Measurements from ENCODE around the gene FAM83D. TPM values are rescaled to one million over a fixed set of nuclear protein-coding genes. Genes with fewer than 3 reads are reported as not detected.

FAM83D gene
- total and polyA plus RNA-seq, 2 donors from 2014 or later = 0.79 to 1.2 TPM

- H3K4me1 ChIP-seq (ENCODE audit: control insufficient read depth in 2 of 3, insufficient read depth in 2 of 3, low read depth in 1 of 3, low read length in 3 of 3) = peaks cover 0 to 9% (median 0%) of the 10 kb centered on the region in 3 donors
- no peaks in the 10 kb centered on the region for H3K9me3 ChIP-seq (ENCODE audit: control insufficient read depth in 2 of 3, insufficient read depth in 1 of 3, low read length in 3 of 3)
- no peak overlapping the region for H3K4me3 ChIP-seq (ENCODE audit: low read length in 3 of 3)
- FAIRE-seq (no peak), DNase-seq (no peak)
- H3K27ac ChIP-seq (ENCODE audit: low read depth in 2 of 2, low read length in 2 of 2) = no peak overlapping the region
- intact Hi-C loops (cut with DNase I) = loop anchor here (10.0 kb wide), 1 partner anchor 120 kb away; no protein-coding TSS in a partner anchor
- H3K27me3 ChIP-seq (ENCODE audit: control insufficient read depth, insufficient read depth, low read length) = no peaks in the 10 kb centered on the region
- peaks cover 0 to 3% (median 0%) of the 10 kb centered on the region in 3 donors for H3K36me3 ChIP-seq (ENCODE audit: control insufficient read depth in 2 of 3, insufficient read depth in 3 of 3, low read length in 3 of 3)
- H3K9ac ChIP-seq (ENCODE audit: low read length in 3 of 3) = no peak overlapping the region
- TF ChIP-seq CTCF (IDR thresholded peaks at IDR 0.05; ENCODE audit: borderline replicate concordance, extremely low read depth, insufficient read depth) = no peak
Measured at GRCh38 chr20:38924718-38925117, 1.5 kb upstream of the FAM83D start.

GRCh38 chr20:38926934-38927616 lies 858 bp downstream of the FAM83D start:
- intact Hi-C loops (cut with DNase I) = loop anchor here (10.0 kb wide), 1 partner anchor 118 kb away; no protein-coding TSS in a partner anchor
- peaks cover 0 to 11% (median 0%) of the 10 kb centered on the region in 3 donors for H3K4me1 ChIP-seq (ENCODE audit: control insufficient read depth in 2 of 3, insufficient read depth in 2 of 3, low read depth in 1 of 3, low read length in 3 of 3)
- no peaks in the 10 kb centered on the region for H3K36me3 ChIP-seq (ENCODE audit: control insufficient read depth in 2 of 3, insufficient read depth in 3 of 3, low read length in 3 of 3)
- TF ChIP-seq CTCF (IDR thresholded peaks at IDR 0.05; ENCODE audit: borderline replicate concordance, extremely low read depth, insufficient read depth) = no peak
- H3K9ac ChIP-seq (ENCODE audit: low read length in 3 of 3) = no peak overlapping the region
- H3K27me3 ChIP-seq (ENCODE audit: control insufficient read depth, insufficient read depth, low read length) = no peaks in the 10 kb centered on the region
- H3K27ac ChIP-seq (ENCODE audit: low read depth in 2 of 2, low read length in 2 of 2) = no peak overlapping the region
- peak in 2 of 5 donors; percentile 14 to 19 for DNase-seq
- FAIRE-seq = no peak
- no peaks in the 10 kb centered on the region for H3K9me3 ChIP-seq (ENCODE audit: control insufficient read depth in 2 of 3, insufficient read depth in 1 of 3, low read length in 3 of 3)
- peak overlapping the region; percentile 51 to 59 (median 55) for H3K4me3 ChIP-seq (ENCODE audit: low read length in 3 of 3)

GRCh38 chr20:38927902-38928578 lies 1.8 kb downstream of the FAM83D start:
- intact Hi-C loops (cut with DNase I) = loop anchor here (10.0 kb wide), 1 partner anchor 117 kb away; no protein-coding TSS in a partner anchor
- DNase-seq (no peak), FAIRE-seq (no peak)
- Histone ChIP-seq H3K4me1 (ENCODE audit: control insufficient read depth in 2 of 3, insufficient read depth in 2 of 3, low read depth in 1 of 3, low read length in 3 of 3) (peaks cover 0 to 11% (median 0%) of the 10 kb centered on the region in 3 donors), H3K36me3 (ENCODE audit: control insufficient read depth in 2 of 3, insufficient read depth in 3 of 3, low read length in 3 of 3) (no peaks in the 10 kb centered on the region), H3K9ac (ENCODE audit: low read length in 3 of 3) (no peak overlapping the region), H3K27me3 (ENCODE audit: control insufficient read depth, insufficient read depth, low read length) (no peaks in the 10 kb centered on the region), H3K9me3 (ENCODE audit: control insufficient read depth in 2 of 3, insufficient read depth in 1 of 3, low read length in 3 of 3) (no peaks in the 10 kb centered on the region), H3K27ac (ENCODE audit: low read depth in 2 of 2, low read length in 2 of 2) (no peak overlapping the region), H3K4me3 (ENCODE audit: low read length in 3 of 3) (peak overlapping the region; percentile 0 to 41 (median 32))
- TF ChIP-seq CTCF (IDR thresholded peaks at IDR 0.05; ENCODE audit: borderline replicate concordance, extremely low read depth, insufficient read depth) = no peak
